Limb (tissue), 2 donors: ENCODE data around the gene SMCHD1.

Experiments used
- DNase-seq, 2 donors: peaks; one replicate each; pipeline ENCODE4 v3.0.0-alpha.2; 2016; ENCODE audit errors: extremely low spot score in 2 of 2

SMCHD1 gene

GRCh38 chr18:2655178-2655953 is at the start of gene SMCHD1:
Gene SMCHD1 (plus strand): TSS chr18:2655726. CDS start chr18:2656076, 350 bp downstream.
- DNase-seq = peak; percentile 86 to 92

GRCh38 chr18:2606335-2606734 is 49.2 kb upstream of the SMCHD1 start:
- no peak for DNase-seq

GRCh38 chr18:2609604-2610003 is 45.9 kb upstream of the SMCHD1 start:
- DNase-seq = no peak

- no peak for DNase-seq
Observed at GRCh38 chr18:2610549-2610948, 45.0 kb upstream of the SMCHD1 start.

- DNase-seq = no peak
Observed at GRCh38 chr18:2612996-2613395, 42.5 kb upstream of the SMCHD1 start.

GRCh38 chr18:2617401-2617998 is 38.0 kb upstream of the SMCHD1 start:
- DNase-seq = no peak

- no peak for DNase-seq
Observed at GRCh38 chr18:2618009-2618408, 37.5 kb upstream of the SMCHD1 start.

GRCh38 chr18:2625217-2625616 is 30.3 kb upstream of the SMCHD1 start:
- no peak for DNase-seq

- DNase-seq = no peak
Observed at GRCh38 chr18:2627821-2628276, 27.7 kb upstream of the SMCHD1 start.

- no peak for DNase-seq
Observed at GRCh38 chr18:2629003-2629402, 26.5 kb upstream of the SMCHD1 start.

GRCh38 chr18:2635586-2635985 is 19.9 kb upstream of the SMCHD1 start:
- no peak for DNase-seq

- no peak for DNase-seq
Observed at GRCh38 chr18:2636126-2636631, 19.3 kb upstream of the SMCHD1 start.

- DNase-seq = no peak
Observed at GRCh38 chr18:2641638-2642037, 13.9 kb upstream of the SMCHD1 start.

GRCh38 chr18:2642771-2643170 is 12.8 kb upstream of the SMCHD1 start:
- DNase-seq = no peak

- DNase-seq = no peak
Observed at GRCh38 chr18:2644535-2644934, 11.0 kb upstream of the SMCHD1 start.

GRCh38 chr18:2651981-2652380 is 3.5 kb upstream of the SMCHD1 start:
- DNase-seq = no peak

GRCh38 chr18:2653467-2653866 is 2.1 kb upstream of the SMCHD1 start:
- DNase-seq = no peak

GRCh38 chr18:2654169-2654927 is 1.2 kb upstream of the SMCHD1 start:
- no peak for DNase-seq

- peak in 1 of 2 donors; percentile 89 for DNase-seq
Observed at GRCh38 chr18:2654928-2655177, 673 bp upstream of the SMCHD1 start.

GRCh38 chr18:2655954-2656236 is 369 bp downstream of the SMCHD1 start:
- peak in 1 of 2 donors; percentile 20 for DNase-seq

- DNase-seq = peak in 1 of 2 donors; percentile 57
Observed at GRCh38 chr18:2656237-2656980, 883 bp downstream of the SMCHD1 start.

- DNase-seq = no peak
Observed at GRCh38 chr18:2656981-2657512, 1.5 kb downstream of the SMCHD1 start.
